K562 treated with DMSO at 1 percent for 48 hours (cell line): ENCODE results near the gene TSC22D3. TPM values are rescaled to one million over a fixed set of nuclear protein-coding genes. Genes with fewer than 3 reads are reported as not detected.

Experiments used
- total RNA-seq: library from RNA; unstranded; fragments of 300-600 nt; gene quantifications from 2 replicates; pipeline ENCODE4 v1.2.3, GENCODE V29; 2022; ENCODE audit warnings: low replicate concordance; ENCODE audit errors: extremely low read depth

The TSC22D3 gene
- not detected in 2 replicates for total RNA-seq

GRCh38 chrX:107775734-107776511 lies at the start of gene TSC22D3:
TSS of gene TSC22D3 (minus strand) at chrX:107775787. CDS start at chrX:107775419, 368 bp downstream.

DNA sequence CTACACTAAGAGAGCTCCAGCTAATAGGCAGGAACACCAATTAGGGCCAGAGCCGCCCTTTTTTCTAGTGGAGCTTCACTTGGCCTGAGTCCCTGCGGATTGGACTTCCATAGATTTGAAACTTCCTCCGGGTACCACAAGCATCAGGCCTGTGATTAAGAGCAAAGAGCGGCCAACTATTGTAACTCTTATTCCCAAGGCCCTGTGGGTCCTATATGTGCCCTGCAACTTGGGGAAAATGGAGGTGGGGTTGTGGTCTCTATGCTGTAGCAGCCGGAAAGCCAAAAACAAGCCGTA lies 1.9 kb upstream of the TSC22D3 start, which contains the start of gene NCBP2L:
Gene NCBP2L, plus strand, starts transcription at position 198 of the 297 bp plus-strand sequence. CDS start 16,488 bp downstream, outside the sequence.

Other genes with a start within 250 kb of the TSC22D3 start
- gene PRPS1, start 147.3 kb downstream of the TSC22D3 start, total RNA-seq = not detected in 2 replicates
- not detected in 2 replicates for gene NCBP2L, start 1.9 kb upstream of the TSC22D3 start, total RNA-seq
- not detected in 2 replicates for gene MID2, start 50.1 kb upstream of the TSC22D3 start, total RNA-seq
- gene TEX13B, start 206.6 kb upstream of the TSC22D3 start, total RNA-seq = not detected in 2 replicates